Measurements from ENCODE around the gene AKAP9.
A peak's percentile ranks its signal among the peaks of the same experiment; 100 is the strongest.
"Not testable (repeated sequence)": the region's sequence is repeated elsewhere in the genome, so short reads cannot be mapped to it uniquely, and the experiment has no call there.

The AKAP9 gene

DNA sequence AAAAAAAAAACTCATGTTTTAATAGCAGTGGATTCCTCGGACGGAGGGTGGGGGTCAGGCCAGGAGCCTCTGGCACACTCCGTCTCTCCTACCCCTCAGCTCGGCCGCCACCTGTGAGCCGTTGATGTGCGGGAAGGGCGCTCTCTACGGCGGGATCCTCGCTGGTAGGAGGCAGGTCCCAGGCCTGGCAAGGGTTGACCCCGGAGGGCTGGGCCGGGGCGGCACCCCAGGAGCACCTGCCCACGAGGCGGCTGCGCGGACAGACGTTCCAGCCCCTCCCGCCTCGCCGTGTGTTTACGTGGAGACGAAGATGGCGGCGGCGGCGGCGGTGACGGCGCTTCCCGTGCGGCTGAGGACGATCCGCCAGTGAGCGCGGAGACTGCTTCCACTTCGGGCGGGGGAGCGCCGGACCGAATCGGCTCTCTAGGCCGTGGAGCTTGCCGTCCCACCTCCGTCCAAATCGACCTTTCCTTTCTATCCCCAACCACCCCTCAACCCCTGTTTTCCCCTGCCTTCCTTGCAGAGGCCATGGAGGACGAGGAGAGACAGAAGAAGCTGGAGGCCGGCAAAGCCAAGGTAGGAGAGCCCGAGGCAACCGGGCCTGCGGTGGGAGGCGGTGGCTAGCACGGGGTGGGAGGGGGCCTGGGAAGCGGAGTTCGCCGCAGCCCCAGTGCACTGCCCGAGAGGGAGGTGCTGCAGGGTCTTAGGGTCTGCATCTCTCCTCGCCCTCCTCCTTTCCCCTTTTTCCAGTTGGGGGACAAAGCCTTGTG, at the start of gene AKAP9:
Gene AKAP9 (plus strand): TSS at position 291 of the 770 bp plus-strand sequence. CDS start 238 bp downstream, at position 529.
- peak within 1 kb of the TSS; percentile 89 for H3K27ac ChIP-seq
- no peaks in the 10 kb centered on the region for H3K27me3 ChIP-seq (replicated peaks)
- peak within 1 kb of the TSS; percentile 95 for H3K4me3 ChIP-seq (ENCODE audit: low read depth, low read length)
- in situ Hi-C loops (cut with HindIII; ENCODE audit: low pct_ligation_motif_present, low sequenced_read_pairs): no loop called here
- TF ChIP-seq, protein P1, sequence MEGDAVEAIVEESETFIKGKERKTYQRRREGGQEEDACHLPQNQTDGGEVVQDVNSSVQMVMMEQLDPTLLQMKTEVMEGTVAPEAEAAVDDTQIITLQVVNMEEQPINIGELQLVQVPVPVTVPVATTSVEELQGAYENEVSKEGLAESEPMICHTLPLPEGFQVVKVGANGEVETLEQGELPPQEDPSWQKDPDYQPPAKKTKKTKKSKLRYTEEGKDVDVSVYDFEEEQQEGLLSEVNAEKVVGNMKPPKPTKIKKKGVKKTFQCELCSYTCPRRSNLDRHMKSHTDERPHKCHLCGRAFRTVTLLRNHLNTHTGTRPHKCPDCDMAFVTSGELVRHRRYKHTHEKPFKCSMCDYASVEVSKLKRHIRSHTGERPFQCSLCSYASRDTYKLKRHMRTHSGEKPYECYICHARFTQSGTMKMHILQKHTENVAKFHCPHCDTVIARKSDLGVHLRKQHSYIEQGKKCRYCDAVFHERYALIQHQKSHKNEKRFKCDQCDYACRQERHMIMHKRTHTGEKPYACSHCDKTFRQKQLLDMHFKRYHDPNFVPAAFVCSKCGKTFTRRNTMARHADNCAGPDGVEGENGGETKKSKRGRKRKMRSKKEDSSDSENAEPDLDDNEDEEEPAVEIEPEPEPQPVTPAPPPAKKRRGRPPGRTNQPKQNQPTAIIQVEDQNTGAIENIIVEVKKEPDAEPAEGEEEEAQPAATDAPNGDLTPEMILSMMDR (IDR thresholded peaks at IDR 0.05; ENCODE audit: low read depth, low read length, missing control alignments): no peak
- peak; percentile 68 for DNase-seq
- H3K36me3 ChIP-seq (replicated peaks): no peaks in the 10 kb centered on the region

DNA sequence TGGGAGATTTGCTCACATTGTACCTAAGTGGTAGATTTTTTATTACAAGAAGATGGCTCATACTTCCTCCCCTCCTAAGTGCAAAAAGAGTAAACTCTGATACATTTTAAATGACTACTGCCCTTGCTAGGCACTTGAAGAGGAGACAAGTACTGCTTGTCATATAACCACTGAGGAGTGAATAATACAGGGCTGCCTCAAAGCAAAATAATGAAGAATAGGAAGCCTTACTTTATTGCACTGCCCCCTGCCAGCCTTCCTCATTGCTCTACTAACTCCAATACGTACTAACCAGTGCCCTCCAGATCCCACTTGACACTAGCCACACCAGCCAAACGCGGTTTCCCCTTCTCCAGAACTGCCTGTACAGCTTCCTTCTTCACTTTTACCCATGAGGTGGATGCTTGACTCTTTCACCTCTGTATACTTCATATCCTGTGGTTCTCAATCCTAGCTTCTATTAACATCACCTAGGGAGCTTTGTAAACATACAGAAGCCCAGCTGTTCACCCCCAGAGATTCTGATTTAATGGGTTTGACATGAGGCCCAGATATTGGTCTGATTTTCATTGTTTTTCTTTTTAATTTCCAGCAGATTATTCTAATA, 48.5 kb upstream of the AKAP9 start:
- Histone ChIP-seq H3K4me3 (ENCODE audit: low read depth, low read length) (no peak overlapping the region), H3K27me3 (replicated peaks) (no peaks in the 10 kb centered on the region), H3K27ac (no peak overlapping the region), H3K36me3 (replicated peaks) (no peaks in the 10 kb centered on the region)
- in situ Hi-C loops (cut with HindIII; ENCODE audit: low pct_ligation_motif_present, low sequenced_read_pairs): no loop called here
- TF ChIP-seq, protein P1 (IDR thresholded peaks at IDR 0.05; ENCODE audit: low read depth, low read length, missing control alignments): no peak
- DNase-seq: no peak

DNA sequence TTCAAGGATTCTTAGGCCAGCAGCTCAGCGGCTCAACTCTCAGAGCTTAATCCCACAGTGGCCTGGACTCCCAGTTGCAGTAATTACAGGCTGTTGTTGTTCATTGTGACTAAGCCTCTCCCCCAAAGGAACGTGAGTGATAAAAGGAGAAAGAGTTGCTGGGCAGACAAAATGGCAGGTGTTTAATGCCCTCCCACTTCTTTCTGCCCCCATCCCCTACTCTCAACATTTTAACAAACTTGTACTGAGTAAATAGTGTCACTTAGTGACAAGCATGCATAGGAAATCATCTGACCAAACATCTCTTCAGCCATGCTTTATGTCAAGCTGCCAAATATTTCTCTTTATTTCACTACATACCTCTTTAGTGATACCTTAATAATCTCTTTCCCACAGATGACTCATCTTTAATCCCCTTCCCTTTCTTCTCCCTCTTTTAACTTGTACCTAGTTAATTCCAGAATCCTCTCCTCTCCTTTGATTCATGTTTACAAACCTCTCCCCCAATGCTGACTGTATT, 47.8 kb upstream of the AKAP9 start:
- in situ Hi-C loops (cut with HindIII; ENCODE audit: low pct_ligation_motif_present, low sequenced_read_pairs): no loop called here
- Histone ChIP-seq H3K4me3 (ENCODE audit: low read depth, low read length) (no peak overlapping the region), H3K36me3 (replicated peaks) (no peaks in the 10 kb centered on the region), H3K27me3 (replicated peaks) (no peaks in the 10 kb centered on the region), H3K27ac (peak overlapping the region; percentile 13)
- peak; percentile 52 for DNase-seq
- TF ChIP-seq, protein P1 (IDR thresholded peaks at IDR 0.05; ENCODE audit: low read depth, low read length, missing control alignments): no peak

DNA sequence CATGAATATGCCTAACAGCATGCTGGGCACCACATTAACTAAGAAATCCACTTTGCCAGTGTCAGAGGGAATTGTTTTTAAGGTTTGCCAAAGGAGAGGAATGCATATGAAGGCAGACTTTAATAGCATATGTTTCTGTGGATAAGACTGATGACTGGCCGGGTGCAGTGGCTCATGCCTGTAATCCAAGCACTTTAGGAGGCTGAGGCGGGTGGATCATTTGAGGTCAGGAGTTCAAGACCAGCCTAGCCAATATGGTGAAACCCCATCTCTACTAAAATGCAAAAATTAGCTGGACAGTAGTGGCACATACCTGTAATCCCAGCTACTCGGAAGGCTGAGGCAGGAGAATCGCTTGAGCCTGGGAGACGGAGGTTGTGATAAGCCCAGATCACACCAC, 47.0 kb upstream of the AKAP9 start:
- H3K36me3 ChIP-seq (replicated peaks); in situ Hi-C loops (cut with HindIII; ENCODE audit: low pct_ligation_motif_present, low sequenced_read_pairs); H3K27ac ChIP-seq; H3K4me3 ChIP-seq (ENCODE audit: low read depth, low read length); DNase-seq; H3K27me3 ChIP-seq (replicated peaks): not testable (repeated sequence)

DNA sequence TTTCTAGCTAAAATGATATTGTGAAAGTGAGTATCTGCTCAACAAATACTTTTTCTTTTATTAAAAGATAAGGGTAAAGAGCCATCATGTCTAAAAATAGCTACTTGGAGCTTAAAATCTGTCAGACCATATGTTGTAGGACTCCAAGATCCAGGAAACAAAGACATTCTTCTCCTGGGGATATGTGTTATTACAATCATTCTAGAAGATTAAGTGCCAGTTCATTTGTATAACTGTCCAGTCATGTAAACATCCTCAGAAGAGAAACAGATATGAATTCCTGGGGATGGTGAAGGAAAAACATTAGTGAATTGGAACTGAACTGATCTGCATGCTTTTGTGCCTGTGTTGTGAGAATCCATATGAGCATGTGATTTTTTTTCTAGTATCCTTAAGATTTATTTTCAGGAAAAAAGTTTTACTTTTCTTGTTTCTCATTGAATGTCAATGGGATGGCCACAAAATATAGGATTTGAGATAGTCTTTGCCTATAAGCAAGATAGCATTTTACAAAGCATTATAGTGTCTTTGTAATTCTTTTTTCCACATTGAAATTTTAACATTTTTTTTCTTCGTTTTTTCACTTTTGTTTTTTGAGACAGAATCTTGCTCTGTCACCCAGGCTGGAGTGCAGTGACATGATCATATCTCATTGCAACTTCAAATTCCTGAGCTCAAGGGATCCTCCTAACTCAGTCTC, 45.7 kb upstream of the AKAP9 start:
- H3K4me3 ChIP-seq (ENCODE audit: low read depth, low read length): no peak overlapping the region
- DNase-seq: no peak
- no peaks in the 10 kb centered on the region for H3K36me3 ChIP-seq (replicated peaks)
- no peak overlapping the region for H3K27ac ChIP-seq
- in situ Hi-C loops (cut with HindIII; ENCODE audit: low pct_ligation_motif_present, low sequenced_read_pairs): no loop called here
- no peaks in the 10 kb centered on the region for H3K27me3 ChIP-seq (replicated peaks)
- TF ChIP-seq, protein P1 (IDR thresholded peaks at IDR 0.05; ENCODE audit: low read depth, low read length, missing control alignments): no peak
